ENCODE results near the gene GC. TPM values are rescaled to one million over a fixed set of nuclear protein-coding genes. Genes with fewer than 3 reads are reported as not detected.
A peak's percentile ranks its signal among the peaks of the same experiment; 100 is the strongest.

Gene GC
- total RNA-seq, 1 experiment from 2014 or later: not detected

GRCh38 chr4:71774136-71774535, 9.7 kb downstream of the GC start:
- Histone ChIP-seq H3K4me3 (ENCODE audit: low read length) (no peak overlapping the region), H3K36me3 (ENCODE audit: insufficient read depth, low read length) (no peaks in the 10 kb centered on the region), H2AFZ (ENCODE audit: low read length) (no peak overlapping the region), H3K9me2 (replicated peaks; ENCODE audit: insufficient read depth, low read length) (no peaks in the 10 kb centered on the region), H3K9ac (ENCODE audit: low read length) (no peak overlapping the region), H3K79me2 (ENCODE audit: low read length) (no peaks in the 10 kb centered on the region), H3K4me2 (ENCODE audit: low read depth, low read length, poor library complexity, severe bottlenecking) (no peak overlapping the region), H3K9me3 (ENCODE audit: low read length) (no peaks in the 10 kb centered on the region), H3K27me3 (ENCODE audit: low read length) (no peaks in the 10 kb centered on the region), H3K27ac (ENCODE audit: low read length) (no peak overlapping the region), H3K4me1 (ENCODE audit: low read length) (no peaks in the 10 kb centered on the region), H4K20me1 (ENCODE audit: insufficient read depth, low read depth, low read length) (no peaks in the 10 kb centered on the region)
- no peak for DNase-seq

- Histone ChIP-seq H3K9me2 (replicated peaks; ENCODE audit: insufficient read depth, low read length) (no peaks in the 10 kb centered on the region), H3K9ac (ENCODE audit: low read length) (no peak overlapping the region), H3K4me2 (ENCODE audit: low read depth, low read length, poor library complexity, severe bottlenecking) (no peak overlapping the region), H3K27me3 (ENCODE audit: low read length) (no peaks in the 10 kb centered on the region), H3K36me3 (ENCODE audit: insufficient read depth, low read length) (no peaks in the 10 kb centered on the region), H3K4me3 (ENCODE audit: low read length) (no peak overlapping the region), H3K9me3 (ENCODE audit: low read length) (no peaks in the 10 kb centered on the region), H3K27ac (ENCODE audit: low read length) (no peak overlapping the region), H3K4me1 (ENCODE audit: low read length) (no peaks in the 10 kb centered on the region), H4K20me1 (ENCODE audit: insufficient read depth, low read depth, low read length) (no peaks in the 10 kb centered on the region), H3K79me2 (ENCODE audit: low read length) (no peaks in the 10 kb centered on the region), H2AFZ (ENCODE audit: low read length) (no peak overlapping the region)
- DNase-seq: no peak
Measured at GRCh38 chr4:71773004-71773403, 10.9 kb downstream of the GC start.

- no peak overlapping the region for H3K4me3 ChIP-seq (ENCODE audit: low read length)
- peak; percentile 39 for DNase-seq
Measured at GRCh38 chr4:71772592-71772991, 11.3 kb downstream of the GC start.

GRCh38 chr4:71771613-71772012, 12.3 kb downstream of the GC start:
- H3K4me1 ChIP-seq (ENCODE audit: low read length): no peaks in the 10 kb centered on the region
- H3K9me2 ChIP-seq (replicated peaks; ENCODE audit: insufficient read depth, low read length): no peaks in the 10 kb centered on the region
- no peaks in the 10 kb centered on the region for H4K20me1 ChIP-seq (ENCODE audit: insufficient read depth, low read depth, low read length)

More at GRCh38 chr4:71772592-71772991, 11.3 kb downstream of the GC start:
- no peak overlapping the region for H3K4me2 ChIP-seq (ENCODE audit: low read depth, low read length, poor library complexity, severe bottlenecking)
- H3K27me3 ChIP-seq (ENCODE audit: low read length): no peaks in the 10 kb centered on the region
- H4K20me1 ChIP-seq (ENCODE audit: insufficient read depth, low read depth, low read length): no peaks in the 10 kb centered on the region
- H2AFZ ChIP-seq (ENCODE audit: low read length): no peak overlapping the region
- no peaks in the 10 kb centered on the region for H3K36me3 ChIP-seq (ENCODE audit: insufficient read depth, low read length)
- H3K79me2 ChIP-seq (ENCODE audit: low read length): no peaks in the 10 kb centered on the region
- no peaks in the 10 kb centered on the region for H3K4me1 ChIP-seq (ENCODE audit: low read length)
- H3K9me3 ChIP-seq (ENCODE audit: low read length): no peaks in the 10 kb centered on the region
- no peaks in the 10 kb centered on the region for H3K9me2 ChIP-seq (replicated peaks; ENCODE audit: insufficient read depth, low read length)
- no peak overlapping the region for H3K9ac ChIP-seq (ENCODE audit: low read length)
- no peak overlapping the region for H3K27ac ChIP-seq (ENCODE audit: low read length)

GRCh38 chr4:71769434-71769833, 14.4 kb downstream of the GC start:
- H2AFZ ChIP-seq (ENCODE audit: low read length): no peak overlapping the region
- no peak overlapping the region for H3K4me2 ChIP-seq (ENCODE audit: low read depth, low read length, poor library complexity, severe bottlenecking)
- no peaks in the 10 kb centered on the region for H3K79me2 ChIP-seq (ENCODE audit: low read length)
- H3K4me1 ChIP-seq (ENCODE audit: low read length): no peaks in the 10 kb centered on the region
- H3K9me3 ChIP-seq (ENCODE audit: low read length): no peaks in the 10 kb centered on the region
- DNase-seq: no peak
- H3K27ac ChIP-seq (ENCODE audit: low read length): no peak overlapping the region
- H3K27me3 ChIP-seq (ENCODE audit: low read length): no peaks in the 10 kb centered on the region
- no peak overlapping the region for H3K4me3 ChIP-seq (ENCODE audit: low read length)
- H3K9me2 ChIP-seq (replicated peaks; ENCODE audit: insufficient read depth, low read length): no peaks in the 10 kb centered on the region
- H3K36me3 ChIP-seq (ENCODE audit: insufficient read depth, low read length): no peaks in the 10 kb centered on the region
- no peaks in the 10 kb centered on the region for H4K20me1 ChIP-seq (ENCODE audit: insufficient read depth, low read depth, low read length)
- H3K9ac ChIP-seq (ENCODE audit: low read length): no peak overlapping the region

More at GRCh38 chr4:71771613-71772012, 12.3 kb downstream of the GC start:
- Histone ChIP-seq H3K4me2 (ENCODE audit: low read depth, low read length, poor library complexity, severe bottlenecking) (no peak overlapping the region), H3K4me3 (ENCODE audit: low read length) (no peak overlapping the region), H3K79me2 (ENCODE audit: low read length) (no peaks in the 10 kb centered on the region), H3K9ac (ENCODE audit: low read length) (no peak overlapping the region), H3K27me3 (ENCODE audit: low read length) (no peaks in the 10 kb centered on the region), H3K9me3 (ENCODE audit: low read length) (no peaks in the 10 kb centered on the region), H3K36me3 (ENCODE audit: insufficient read depth, low read length) (no peaks in the 10 kb centered on the region), H3K27ac (ENCODE audit: low read length) (no peak overlapping the region), H2AFZ (ENCODE audit: low read length) (no peak overlapping the region)
- DNase-seq: no peak

GRCh38 chr4:71768123-71768522, 15.8 kb downstream of the GC start:
- Histone ChIP-seq H3K79me2 (ENCODE audit: low read length) (no peaks in the 10 kb centered on the region), H3K36me3 (ENCODE audit: insufficient read depth, low read length) (no peaks in the 10 kb centered on the region), H3K9ac (ENCODE audit: low read length) (no peak overlapping the region), H3K9me3 (ENCODE audit: low read length) (no peaks in the 10 kb centered on the region), H3K9me2 (replicated peaks; ENCODE audit: insufficient read depth, low read length) (no peaks in the 10 kb centered on the region), H3K4me2 (ENCODE audit: low read depth, low read length, poor library complexity, severe bottlenecking) (no peak overlapping the region), H4K20me1 (ENCODE audit: insufficient read depth, low read depth, low read length) (no peaks in the 10 kb centered on the region), H3K4me1 (ENCODE audit: low read length) (no peaks in the 10 kb centered on the region), H3K27me3 (ENCODE audit: low read length) (no peaks in the 10 kb centered on the region), H3K27ac (ENCODE audit: low read length) (no peak overlapping the region), H3K4me3 (ENCODE audit: low read length) (no peak overlapping the region), H2AFZ (ENCODE audit: low read length) (no peak overlapping the region)
- DNase-seq: no peak

- no peaks in the 10 kb centered on the region for H4K20me1 ChIP-seq (ENCODE audit: insufficient read depth, low read depth, low read length)
- no peaks in the 10 kb centered on the region for H3K9me3 ChIP-seq (ENCODE audit: low read length)
- no peaks in the 10 kb centered on the region for H3K4me1 ChIP-seq (ENCODE audit: low read length)
- H3K4me3 ChIP-seq (ENCODE audit: low read length): no peak overlapping the region
- H3K79me2 ChIP-seq (ENCODE audit: low read length): no peaks in the 10 kb centered on the region
- no peaks in the 10 kb centered on the region for H3K9me2 ChIP-seq (replicated peaks; ENCODE audit: insufficient read depth, low read length)
- no peak overlapping the region for H3K9ac ChIP-seq (ENCODE audit: low read length)
- no peak overlapping the region for H3K4me2 ChIP-seq (ENCODE audit: low read depth, low read length, poor library complexity, severe bottlenecking)
- H3K27ac ChIP-seq (ENCODE audit: low read length): no peak overlapping the region
- H3K27me3 ChIP-seq (ENCODE audit: low read length): no peaks in the 10 kb centered on the region
- H3K36me3 ChIP-seq (ENCODE audit: insufficient read depth, low read length): no peaks in the 10 kb centered on the region
- H2AFZ ChIP-seq (ENCODE audit: low read length): no peak overlapping the region
- DNase-seq: no peak
Measured at GRCh38 chr4:71765821-71766383, 18.0 kb downstream of the GC start.

GRCh38 chr4:71765350-71765749, 18.5 kb downstream of the GC start:
- no peak overlapping the region for H3K27ac ChIP-seq (ENCODE audit: low read length)
- H3K4me2 ChIP-seq (ENCODE audit: low read depth, low read length, poor library complexity, severe bottlenecking): no peak overlapping the region
- H3K4me3 ChIP-seq (ENCODE audit: low read length): no peak overlapping the region
- no peaks in the 10 kb centered on the region for H4K20me1 ChIP-seq (ENCODE audit: insufficient read depth, low read depth, low read length)
- no peaks in the 10 kb centered on the region for H3K9me2 ChIP-seq (replicated peaks; ENCODE audit: insufficient read depth, low read length)
- H3K4me1 ChIP-seq (ENCODE audit: low read length): no peaks in the 10 kb centered on the region
- H3K9ac ChIP-seq (ENCODE audit: low read length): no peak overlapping the region
- H3K36me3 ChIP-seq (ENCODE audit: insufficient read depth, low read length): no peaks in the 10 kb centered on the region
- no peak for DNase-seq
- no peaks in the 10 kb centered on the region for H3K27me3 ChIP-seq (ENCODE audit: low read length)
- H3K79me2 ChIP-seq (ENCODE audit: low read length): no peaks in the 10 kb centered on the region
- H2AFZ ChIP-seq (ENCODE audit: low read length): no peak overlapping the region
- H3K9me3 ChIP-seq (ENCODE audit: low read length): no peaks in the 10 kb centered on the region
